Measurements from ENCODE around the gene XIAP.

DNA sequence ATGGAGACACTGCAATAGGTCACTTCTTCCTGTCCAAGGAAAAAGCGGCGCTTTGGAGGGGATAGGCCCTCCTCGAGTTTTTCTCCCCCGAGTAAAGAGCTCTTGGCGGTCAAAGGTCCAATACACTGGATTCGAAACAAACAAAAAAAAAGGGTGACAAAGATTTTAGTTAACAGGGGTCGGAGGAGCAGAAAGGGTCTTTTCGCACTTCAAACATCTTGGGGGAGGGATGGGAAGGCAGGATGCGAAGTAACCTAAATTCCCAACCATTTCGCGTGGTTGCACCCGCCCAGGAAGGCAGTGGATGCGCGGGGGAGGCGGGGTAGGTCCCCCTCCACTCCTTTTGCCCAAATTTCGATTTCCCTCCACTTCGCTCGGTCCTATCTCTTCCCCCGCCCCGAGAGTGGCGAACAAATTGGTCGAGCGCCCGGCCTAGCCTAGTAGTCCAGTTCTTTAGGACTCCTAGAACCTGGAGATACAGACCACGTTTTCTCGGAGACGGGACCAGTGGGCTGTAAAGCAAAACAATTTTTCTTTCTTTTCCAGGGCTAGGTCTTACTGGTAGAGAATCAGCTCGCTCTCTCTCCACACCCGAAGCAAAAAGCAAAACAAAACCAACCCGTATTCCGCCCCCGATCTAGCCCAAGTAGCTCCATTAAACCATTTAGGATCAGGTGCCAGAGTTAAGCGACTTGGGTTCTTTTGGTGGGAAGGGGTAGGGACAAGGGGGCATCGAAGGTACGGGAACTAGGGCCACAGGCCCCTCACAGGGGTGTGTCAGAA is 99.6 kb downstream of the XIAP start:
- TF ChIP-seq, protein P1, sequence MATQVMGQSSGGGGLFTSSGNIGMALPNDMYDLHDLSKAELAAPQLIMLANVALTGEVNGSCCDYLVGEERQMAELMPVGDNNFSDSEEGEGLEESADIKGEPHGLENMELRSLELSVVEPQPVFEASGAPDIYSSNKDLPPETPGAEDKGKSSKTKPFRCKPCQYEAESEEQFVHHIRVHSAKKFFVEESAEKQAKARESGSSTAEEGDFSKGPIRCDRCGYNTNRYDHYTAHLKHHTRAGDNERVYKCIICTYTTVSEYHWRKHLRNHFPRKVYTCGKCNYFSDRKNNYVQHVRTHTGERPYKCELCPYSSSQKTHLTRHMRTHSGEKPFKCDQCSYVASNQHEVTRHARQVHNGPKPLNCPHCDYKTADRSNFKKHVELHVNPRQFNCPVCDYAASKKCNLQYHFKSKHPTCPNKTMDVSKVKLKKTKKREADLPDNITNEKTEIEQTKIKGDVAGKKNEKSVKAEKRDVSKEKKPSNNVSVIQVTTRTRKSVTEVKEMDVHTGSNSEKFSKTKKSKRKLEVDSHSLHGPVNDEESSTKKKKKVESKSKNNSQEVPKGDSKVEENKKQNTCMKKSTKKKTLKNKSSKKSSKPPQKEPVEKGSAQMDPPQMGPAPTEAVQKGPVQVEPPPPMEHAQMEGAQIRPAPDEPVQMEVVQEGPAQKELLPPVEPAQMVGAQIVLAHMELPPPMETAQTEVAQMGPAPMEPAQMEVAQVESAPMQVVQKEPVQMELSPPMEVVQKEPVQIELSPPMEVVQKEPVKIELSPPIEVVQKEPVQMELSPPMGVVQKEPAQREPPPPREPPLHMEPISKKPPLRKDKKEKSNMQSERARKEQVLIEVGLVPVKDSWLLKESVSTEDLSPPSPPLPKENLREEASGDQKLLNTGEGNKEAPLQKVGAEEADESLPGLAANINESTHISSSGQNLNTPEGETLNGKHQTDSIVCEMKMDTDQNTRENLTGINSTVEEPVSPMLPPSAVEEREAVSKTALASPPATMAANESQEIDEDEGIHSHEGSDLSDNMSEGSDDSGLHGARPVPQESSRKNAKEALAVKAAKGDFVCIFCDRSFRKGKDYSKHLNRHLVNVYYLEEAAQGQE (IDR thresholded peaks at IDR 0.05; ENCODE audit: insufficient read depth in 1 of 2, low read depth in 2 of 2, low read length in 2 of 2), result no peak
- TF ChIP-seq POLR2AphosphoS5 (IDR thresholded peaks at IDR 0.05; ENCODE audit: low read depth, low read length), result no peak
